ENCODE results near the gene HAAO. TPM values are rescaled to one million over a fixed set of nuclear protein-coding genes. Genes with fewer than 3 reads are reported as not detected.

HAAO gene
- total RNA-seq, 4 donors from 2014 or later, result 3.9 to 6.6 (median 4.3) TPM

GRCh38 chr2:42828487-42829425 lies 36.4 kb upstream of the HAAO start:
- Histone ChIP-seq H3K36me3 (no peaks in the 10 kb centered on the region), H3K4me3 (no peak overlapping the region), H3K27me3 (no peaks in the 10 kb centered on the region), H3K4me1 (peaks cover 37% of the 10 kb centered on the region), H3K27ac (peak overlapping the region; percentile 81), H3K9me3 (no peaks in the 10 kb centered on the region)
- TF ChIP-seq EP300 (IDR thresholded peaks at IDR 0.05), result no peak
- TF ChIP-seq POLR2AphosphoS5 (IDR thresholded peaks at IDR 0.05), result peak in 2 of 3 donors; percentile 34 to 37
- TF ChIP-seq CTCF (IDR thresholded peaks at IDR 0.05), result peak; percentile 82 to 89
- TF ChIP-seq POLR2A (IDR thresholded peaks at IDR 0.05), result no peak
- 26% methylated on average over 11 of the region's 12 CpGs for WGBS
- no peak for DNase-seq (ENCODE audit: low spot score in 2 of 2)

GRCh38 chr2:42827647-42828486 lies 35.5 kb upstream of the HAAO start:
- H3K9me3 ChIP-seq, result no peaks in the 10 kb centered on the region
- WGBS, result 33% methylated on average over 34 of the region's 47 CpGs
- H3K27ac ChIP-seq, result peak overlapping the region; percentile 64
- H3K36me3 ChIP-seq, result no peaks in the 10 kb centered on the region
- TF ChIP-seq CTCF (IDR thresholded peaks at IDR 0.05) (peak; percentile 89 to 97), EP300 (IDR thresholded peaks at IDR 0.05) (no peak), POLR2A (IDR thresholded peaks at IDR 0.05) (peak in 1 of 2 donors; percentile 15), POLR2AphosphoS5 (IDR thresholded peaks at IDR 0.05) (peak in 1 of 3 donors; percentile 50)
- peak; percentile 92 to 96 for DNase-seq (ENCODE audit: low spot score in 2 of 2)
- peak overlapping the region; percentile 34 for H3K4me3 ChIP-seq
- H3K27me3 ChIP-seq, result no peaks in the 10 kb centered on the region
- H3K4me1 ChIP-seq, result peaks cover 37% of the 10 kb centered on the region

- Histone ChIP-seq H3K9me3 (no peaks in the 10 kb centered on the region), H3K27ac (no peak overlapping the region), H3K4me1 (peaks cover 37% of the 10 kb centered on the region), H3K4me3 (no peak overlapping the region), H3K27me3 (no peaks in the 10 kb centered on the region), H3K36me3 (no peaks in the 10 kb centered on the region)
- DNase-seq (ENCODE audit: low spot score in 2 of 2), result no peak
- WGBS, result 63% methylated on average over 5 of the region's 5 CpGs
- TF ChIP-seq CTCF (IDR thresholded peaks at IDR 0.05) (no peak), POLR2A (IDR thresholded peaks at IDR 0.05) (no peak), POLR2AphosphoS5 (IDR thresholded peaks at IDR 0.05) (no peak), EP300 (IDR thresholded peaks at IDR 0.05) (no peak)
Observed at GRCh38 chr2:42826231-42826630, 33.8 kb upstream of the HAAO start.

GRCh38 chr2:42824454-42824807 lies 32.0 kb upstream of the HAAO start:
- TF ChIP-seq CTCF (IDR thresholded peaks at IDR 0.05), result no peak
- no peak for TF ChIP-seq EP300 (IDR thresholded peaks at IDR 0.05)
- no peak for TF ChIP-seq POLR2A (IDR thresholded peaks at IDR 0.05)
- no peak for TF ChIP-seq POLR2AphosphoS5 (IDR thresholded peaks at IDR 0.05)
- Histone ChIP-seq H3K4me1 (peaks cover 25% of the 10 kb centered on the region), H3K27me3 (no peaks in the 10 kb centered on the region), H3K36me3 (no peaks in the 10 kb centered on the region), H3K9me3 (no peaks in the 10 kb centered on the region), H3K27ac (no peak overlapping the region), H3K4me3 (no peak overlapping the region)
- WGBS, result 82% methylated on average over 2 of the region's 2 CpGs
- no peak for DNase-seq (ENCODE audit: low spot score in 2 of 2)
